Neuronal stem cell (in vitro differentiated cells): ENCODE results near the gene LYST.

Experiments used
- DNase-seq: peaks from one replicate; pipeline ENCODE4 v3.0.0-alpha.2; 2013; ENCODE audit warnings: low spot score
- H2AFZ ChIP-seq: one replicate; pipeline ENCODE4 v1.6.1; 2013; ENCODE audit warnings: mild to moderate bottlenecking, low read length, inconsistent platforms
- H2AK5ac ChIP-seq: 2 replicates; pipeline ENCODE4 v1.6.1; 2013; ENCODE audit warnings: low read depth, mild to moderate bottlenecking, inconsistent platforms, low read length, moderate library complexity, mixed read lengths
- H2BK120ac ChIP-seq: 2 replicates; pipeline ENCODE4 v1.6.1; 2013; ENCODE audit warnings: low read depth, mild to moderate bottlenecking, inconsistent platforms, low read length, moderate library complexity, mixed read lengths
- H2BK12ac ChIP-seq: one replicate; pipeline ENCODE4 v1.6.1; 2013; ENCODE audit warnings: low read length, inconsistent platforms
- H2BK15ac ChIP-seq: 2 replicates; pipeline ENCODE4 v1.6.1; 2013; ENCODE audit warnings: mild to moderate bottlenecking, low read length, inconsistent platforms, mixed read lengths
- H2BK5ac ChIP-seq: one replicate; pipeline ENCODE4 v1.6.1; 2013; ENCODE audit warnings: inconsistent platforms, mild to moderate bottlenecking, low read length, moderate library complexity
- H3K14ac ChIP-seq: one replicate; pipeline ENCODE4 v1.6.1; 2013; ENCODE audit warnings: low read length, inconsistent platforms
- H3K18ac ChIP-seq: 2 replicates; pipeline ENCODE4 v1.6.1; 2013; ENCODE audit warnings: low read length, inconsistent platforms
- H3K23ac ChIP-seq: 2 replicates; pipeline ENCODE4 v1.6.1; 2013; ENCODE audit warnings: low read depth, mild to moderate bottlenecking, mixed read lengths, low read length, inconsistent platforms; ENCODE audit not compliant: poor library complexity
- H3K27ac ChIP-seq: replicated peaks from 3 replicates; pipeline ENCODE4 v1.5.1; 2013; ENCODE audit warnings: low read length, inconsistent platforms
- H3K27me3 ChIP-seq, 3 experiments: 2 replicates each; pipeline ENCODE4 v1.6.1; 2013; ENCODE audit warnings: low read length in 3 of 3, mild to moderate bottlenecking in 2 of 3, inconsistent platforms in 1 of 3, low read depth in 1 of 3, mixed read lengths in 1 of 3, moderate library complexity in 1 of 3; ENCODE audit not compliant: control insufficient read depth in 3 of 3, insufficient read depth in 3 of 3
- H3K36me3 ChIP-seq, 2 donors: replicated peaks in 1 of 2; 2 replicates each; pipeline ENCODE4 v1.6.1; 2013; ENCODE audit warnings: low read length in 2 of 2; ENCODE audit not compliant: control insufficient read depth in 2 of 2, insufficient read depth in 2 of 2
- H3K4ac ChIP-seq: 2 replicates; pipeline ENCODE4 v1.6.1; 2013; ENCODE audit warnings: inconsistent platforms, mild to moderate bottlenecking, low read length, moderate library complexity
- H3K4me1 ChIP-seq, 2 donors: 1 replicate in 1 of 2; 2 replicates in 1 of 2; pipeline ENCODE4 v1.6.1; 2013; ENCODE audit warnings: low read length in 2 of 2, low read depth in 1 of 2; ENCODE audit not compliant: control insufficient read depth in 2 of 2, insufficient read depth in 1 of 2
- H3K4me2 ChIP-seq: one replicate; pipeline ENCODE4 v1.6.1; 2013; ENCODE audit warnings: mild to moderate bottlenecking, low read length, inconsistent platforms; ENCODE audit not compliant: insufficient read depth, poor library complexity, severe bottlenecking
- H3K4me3 ChIP-seq, 2 donors: 2 replicates each; pipeline ENCODE4 v1.5.1; 2013; ENCODE audit warnings: low read length in 2 of 2, mild to moderate bottlenecking in 2 of 2, inconsistent platforms in 1 of 2, moderate library complexity in 1 of 2
- H3K79me1 ChIP-seq: one replicate; pipeline ENCODE4 v1.6.1; 2013; ENCODE audit warnings: low read depth, mild to moderate bottlenecking, inconsistent platforms, low read length, moderate library complexity
- H3K9ac ChIP-seq: one replicate; pipeline ENCODE4 v1.6.1; 2013; ENCODE audit warnings: mild to moderate bottlenecking, low read depth, low read length, inconsistent platforms; ENCODE audit not compliant: poor library complexity
- H3K9me3 ChIP-seq, 2 donors: replicated peaks in 1 of 2; 2 replicates each; pipeline versions ENCODE3 to v1.6.1; 2013; ENCODE audit warnings: low read length in 2 of 2, mild to moderate bottlenecking in 2 of 2, inconsistent platforms in 1 of 2, low read depth in 1 of 2, mixed read lengths in 1 of 2, moderate library complexity in 1 of 2; ENCODE audit not compliant: control insufficient read depth in 2 of 2, insufficient read depth in 1 of 2
- H4K8ac ChIP-seq: one replicate; pipeline ENCODE4 v1.6.1; 2013; ENCODE audit warnings: low read depth, mild to moderate bottlenecking, inconsistent platforms, low read length, moderate library complexity
- H4K91ac ChIP-seq: one replicate; pipeline ENCODE4 v1.6.1; 2013; ENCODE audit warnings: low read length, low read depth, mild to moderate bottlenecking, inconsistent platforms; ENCODE audit not compliant: poor library complexity
- WGBS, 2 donors: extraction: QIAGEN DNeasy Blood & Tissue Kit; methylation state at CpG; one replicate each; pipeline ENCODE4 v1.1.7; 2013; ENCODE audit warnings: missing lambda C conversion rate in 2 of 2, mixed read lengths in 1 of 2; ENCODE audit not compliant: insufficient read length in 2 of 2, insufficient replicate concordance in 1 of 2; ENCODE audit errors: extremely low coverage in 2 of 2; 5-methylcytosine and 5-hydroxymethylcytosine counted together

Gene LYST

GRCh38 chr1:235809688-235810397, 56.9 kb downstream of the LYST start:
- Histone ChIP-seq H2BK120ac (no peak overlapping the region), H3K23ac (no peak overlapping the region), H2BK15ac (no peak overlapping the region), H3K9me3 (no peaks in the 10 kb centered on the region), H2AFZ (peak overlapping the region; percentile 4), H3K18ac (no peak overlapping the region), H3K79me1 (no peaks in the 10 kb centered on the region), H2AK5ac (no peak overlapping the region), H3K27ac (no peak overlapping the region), H3K4me2 (no peak overlapping the region), H4K91ac (no peak overlapping the region), H3K4me3 (no peak overlapping the region), H3K4me1 (peaks cover 4 to 9% of the 10 kb centered on the region in 2 donors), H2BK5ac (no peak overlapping the region), H3K36me3 (no peaks in the 10 kb centered on the region), H3K4ac (no peak overlapping the region), H3K14ac (no peak overlapping the region), H2BK12ac (no peak overlapping the region), H3K9ac (no peak overlapping the region), H3K27me3 (no peaks in the 10 kb centered on the region), H4K8ac (no peak overlapping the region)
- WGBS, 2 donors = no CpG with 5 or more reads among the region's 12 CpGs
- no peak for DNase-seq

DNA sequence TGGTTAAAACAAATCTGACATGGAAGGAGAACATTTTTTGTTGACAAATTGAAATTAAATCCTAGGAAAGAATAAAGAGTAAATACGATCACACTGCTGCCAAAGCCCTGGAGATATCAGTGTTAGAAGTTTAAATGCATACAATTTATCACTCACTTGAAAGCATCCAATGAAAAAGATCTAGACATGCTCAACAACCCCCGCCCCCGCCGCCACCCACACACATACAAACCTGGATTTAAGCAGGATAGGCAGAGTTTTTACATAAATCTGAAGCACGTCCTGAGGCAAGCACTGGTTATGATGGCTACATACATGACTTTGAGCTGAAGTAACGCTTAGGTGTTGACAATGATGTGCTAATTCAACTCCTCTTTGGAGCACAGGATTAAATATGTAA, 58.5 kb downstream of the LYST start:
- no peak overlapping the region for H3K4me3 ChIP-seq
- H2BK5ac ChIP-seq = no peak overlapping the region

DNA sequence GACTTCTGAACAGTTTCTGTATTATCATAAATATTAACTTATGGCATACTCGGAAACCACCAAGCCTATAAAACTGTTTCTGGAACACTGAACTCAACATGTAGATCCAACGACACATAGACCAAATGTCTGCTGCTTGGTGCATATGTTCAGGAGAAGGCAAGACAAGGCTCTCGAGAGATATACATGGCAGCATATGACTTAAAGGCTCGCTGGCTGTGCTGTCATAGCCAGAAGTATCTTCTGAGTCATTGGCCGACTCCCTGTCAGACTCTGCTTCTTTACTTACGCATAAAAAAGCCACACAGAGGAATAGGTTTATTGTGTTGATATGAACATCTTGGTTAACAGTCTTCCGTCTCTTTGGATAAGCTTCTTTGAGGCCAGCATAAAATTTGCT, 60.6 kb downstream of the LYST start:
- H3K9me3 ChIP-seq = no peaks in the 10 kb centered on the region
- no peaks in the 10 kb centered on the region for H3K27me3 ChIP-seq
- no peak overlapping the region for H3K9ac ChIP-seq
- H4K91ac ChIP-seq = no peak overlapping the region
- no peak for DNase-seq
- no peak overlapping the region for H2BK5ac ChIP-seq
- H4K8ac ChIP-seq = no peak overlapping the region
- H3K79me1 ChIP-seq = no peaks in the 10 kb centered on the region
- no peak overlapping the region for H3K27ac ChIP-seq
- H3K4me3 ChIP-seq = no peak overlapping the region
- no peak overlapping the region for H3K4me2 ChIP-seq
- H2BK15ac ChIP-seq = no peak overlapping the region
- H2BK12ac ChIP-seq = no peak overlapping the region
- no peak overlapping the region for H2AFZ ChIP-seq
- H3K14ac ChIP-seq = no peak overlapping the region
- no peak overlapping the region for H3K23ac ChIP-seq
- no peak overlapping the region for H3K18ac ChIP-seq
- H3K4ac ChIP-seq = no peak overlapping the region
- no peak overlapping the region for H2BK120ac ChIP-seq
- H2AK5ac ChIP-seq = no peak overlapping the region
- WGBS, 2 donors = no CpG with 5 or more reads among the region's 7 CpGs
- H3K4me1 ChIP-seq = peaks cover 1 to 9% of the 10 kb centered on the region in 2 donors
- no peaks in the 10 kb centered on the region for H3K36me3 ChIP-seq

More for the DNA sequence above, 58.5 kb downstream of the LYST start:
- H3K79me1 ChIP-seq = no peaks in the 10 kb centered on the region
- H3K23ac ChIP-seq = no peak overlapping the region
- H3K27me3 ChIP-seq = no peaks in the 10 kb centered on the region
- H3K9me3 ChIP-seq = no peaks in the 10 kb centered on the region
- H2BK120ac ChIP-seq = no peak overlapping the region
- no peaks in the 10 kb centered on the region for H3K36me3 ChIP-seq
- peaks cover 1 to 9% of the 10 kb centered on the region in 2 donors for H3K4me1 ChIP-seq
- no peak overlapping the region for H2BK15ac ChIP-seq
- no peak overlapping the region for H2BK12ac ChIP-seq
- no peak overlapping the region for H3K4ac ChIP-seq
- no peak overlapping the region for H3K4me2 ChIP-seq
- no peak overlapping the region for H4K8ac ChIP-seq
- DNase-seq = no peak
- no peak overlapping the region for H3K14ac ChIP-seq
- WGBS, 2 donors = no CpG with 5 or more reads among the region's 6 CpGs
- H4K91ac ChIP-seq = no peak overlapping the region
- H3K27ac ChIP-seq = no peak overlapping the region
- no peak overlapping the region for H3K18ac ChIP-seq
- H3K9ac ChIP-seq = no peak overlapping the region
- H2AFZ ChIP-seq = no peak overlapping the region
- no peak overlapping the region for H2AK5ac ChIP-seq

DNA sequence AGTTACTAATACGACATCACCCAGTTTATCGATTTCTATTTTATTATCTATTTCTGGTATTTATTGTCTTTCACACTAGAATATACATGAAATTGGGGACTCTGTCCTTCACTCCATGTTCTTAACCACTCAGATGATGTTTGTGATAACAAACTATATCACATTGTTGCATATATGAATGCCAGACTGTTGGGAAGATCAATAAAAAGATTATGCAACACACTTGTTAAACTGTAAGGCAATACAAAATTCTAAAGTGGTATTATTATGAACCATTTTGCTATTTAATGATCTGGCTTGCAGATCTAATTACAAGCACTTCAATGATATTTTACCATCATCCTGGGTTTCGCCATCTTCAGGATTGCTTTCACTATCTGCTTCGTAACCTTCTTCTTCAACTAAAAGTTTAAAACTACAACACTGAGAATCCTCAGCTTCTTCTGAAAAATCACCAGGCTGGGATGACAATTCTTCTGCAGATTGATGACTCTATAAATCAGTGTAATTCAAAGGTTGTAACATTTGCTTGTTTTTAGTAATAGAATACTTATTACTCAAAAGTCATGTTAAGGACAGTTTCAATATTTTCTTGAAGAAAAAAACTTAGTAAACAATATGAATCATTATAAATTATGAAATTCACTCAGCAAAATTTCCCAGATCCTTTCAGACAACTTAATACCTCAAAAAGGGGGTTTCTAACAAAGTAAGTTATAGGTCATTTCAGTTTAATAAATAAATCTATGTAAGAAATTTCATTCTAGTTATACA, 63.9 kb downstream of the LYST start:
- no peak overlapping the region for H3K27ac ChIP-seq
- H3K14ac ChIP-seq = no peak overlapping the region
- H3K79me1 ChIP-seq = no peaks in the 10 kb centered on the region
- H2AK5ac ChIP-seq = no peak overlapping the region
- no peaks in the 10 kb centered on the region for H3K36me3 ChIP-seq
- no peaks in the 10 kb centered on the region for H3K9me3 ChIP-seq
- no peaks in the 10 kb centered on the region for H3K4me1 ChIP-seq
- H3K4me2 ChIP-seq = no peak overlapping the region
- H2BK12ac ChIP-seq = no peak overlapping the region
- H2BK15ac ChIP-seq = no peak overlapping the region
- no peak for DNase-seq
- no peak overlapping the region for H3K4ac ChIP-seq
- H4K91ac ChIP-seq = no peak overlapping the region
- no peak overlapping the region for H2AFZ ChIP-seq
- no peak overlapping the region for H2BK5ac ChIP-seq
- H3K18ac ChIP-seq = no peak overlapping the region
- H4K8ac ChIP-seq = no peak overlapping the region
- no peak overlapping the region for H3K9ac ChIP-seq
- no CpG with 5 or more reads among the region's 4 CpGs for WGBS, 2 donors
- no peak overlapping the region for H3K23ac ChIP-seq
- no peaks in the 10 kb centered on the region for H3K27me3 ChIP-seq
- no peak overlapping the region for H2BK120ac ChIP-seq
- H3K4me3 ChIP-seq = no peak overlapping the region
